Spleen (tissue), 10 donors: Measurements from ENCODE around the gene SELENOS. TPM values are rescaled to one million over a fixed set of nuclear protein-coding genes. Genes with fewer than 3 reads are reported as not detected.

ENCODE experiments used
- polyA plus RNA-seq, 3 donors: library from polyadenylated mRNA; stranded (reverse); fragments of 200-250 nt; gene quantifications; one replicate each; pipeline ENCODE4 v1.2.1, GENCODE V29; 2013
- total RNA-seq, 7 donors: library from RNA; depleted of rRNA in 3 of 7; stranded (reverse); fragments of >200 nt in 3 of 7; fragmentation: NEBNext Ultra II Directional in 4 of 7; extraction: Animal tissue kit (Norgen Biotek cat#: 25700) in 4 of 7; gene quantifications; one replicate each; pipeline versions ENCODE4 v1.1.0 to v1.2.1, GENCODE V29; 2016 to 2021
- donor health status: healthy with polysubstance abuse.
- donor health status: DM: no; HTN: no; CAD: no; lungs with moderate emphysema.
- donor health status: DM: no; HTN: no; CAD: no.
- donor health status: Bipolar disorder and iron deficiency.
- donor health status: healthy.
- donor health status: DM: no; HTN: no; CAD: no.
- donor health status: DM: yes; HTN: yes; CAD: no.

SELENOS gene
- total and polyA plus RNA-seq, 10 donors = 25.7 to 109 (median 57.3) TPM

Other genes starting within 250 kb of the SELENOS start
- gene CHSY1, start 25.4 kb downstream of the SELENOS start, total RNA-seq = 10 to 100 TPM; 50.2 to 99.5 (median 55.9) TPM
- gene CHSY1, start 25.4 kb downstream of the SELENOS start, polyA plus RNA-seq = 1 to 10 TPM; 6.8 to 9.2 (median 8.3) TPM
- 10 to 100 TPM; 56.2 to 85.4 (median 68.8) TPM for gene SNRPA1, start 17.8 kb upstream of the SELENOS start, total RNA-seq
- 10 to 100 TPM; 74.6 to 75.1 (median 74.7) TPM for gene SNRPA1, start 17.8 kb upstream of the SELENOS start, polyA plus RNA-seq
- 100 to 1,000 TPM; 167 to 403 (median 304) TPM for gene PCSK6, start 212.2 kb upstream of the SELENOS start, total RNA-seq
- gene PCSK6, start 212.2 kb upstream of the SELENOS start, polyA plus RNA-seq = 10 to 100 TPM in 2 of 3 donors, 1 to 10 TPM in 1; 10.0 to 39.8 (median 21.7) TPM